Activated naive CD4-positive, alpha-beta T cell treated with anti-CD3 and anti-CD28 coated beads for 36 hours (primary cell): ENCODE data around the gene TMCC2. TPM values are rescaled to one million over a fixed set of nuclear protein-coding genes. Genes with fewer than 3 reads are reported as not detected.
"Not testable (repeated sequence)": the region's sequence is repeated elsewhere in the genome, so short reads cannot be mapped to it uniquely, and the experiment has no call there.

ENCODE experiments used
- CTCF ChIA-PET: fragments of 350-600 bp; sonication (Branson Sonifier 250); formaldehyde crosslinking; loops from one replicate; lab custom pipeline; 2021; ENCODE audit warnings: antibody characterized with exemption; lab: Charles Lee
- DNase-seq: peaks from one replicate; pipeline ENCODE4 v3.0.0-alpha.2; 2020
- H3K27ac Mint-ChIP-seq: one replicate; pipeline ENCODE4 v1.8.0; 2021; ENCODE audit warnings: mild to moderate bottlenecking, mixed read lengths
- H3K27me3 Mint-ChIP-seq: one replicate; pipeline ENCODE4 v1.8.0; 2021; ENCODE audit warnings: low read depth, mixed read lengths
- H3K36me3 Mint-ChIP-seq: one replicate; pipeline ENCODE4 v1.8.0; 2021; ENCODE audit warnings: low read depth, mixed read lengths
- H3K4me1 Mint-ChIP-seq: one replicate; pipeline ENCODE4 v1.8.0; 2021; ENCODE audit warnings: low read depth, mixed read lengths
- H3K4me3 Mint-ChIP-seq: one replicate; pipeline ENCODE4 v1.8.0; 2021; ENCODE audit warnings: mild to moderate bottlenecking, moderate library complexity, mixed read lengths
- H3K9me3 Mint-ChIP-seq: one replicate; pipeline ENCODE4 v1.8.0; 2021; ENCODE audit warnings: mixed read lengths
- intact Hi-C: fragments of 100-400 bp; cut with micrococcal nuclease; formaldehyde crosslinking; loops from one replicate; pipeline ENCODE4 v1.15.1; 2023
- total RNA-seq, 2 experiments: library from RNA; stranded (reverse); gene quantifications; one replicate each; pipeline ENCODE4 v1.2.3, GENCODE V29; 2021

Gene TMCC2
- total RNA-seq, 2 experiments from 2014 or later = 42.5 to 44.8 TPM

GRCh38 chr1:205232127-205232820 is 4.5 kb downstream of the TMCC2 start:
- H3K4me3 Mint-ChIP-seq = peak overlapping the region; percentile 96
- intact Hi-C loops = loop anchor here (10.0 kb wide), 1 partner anchor 817 kb away; the partner anchor contains the start of gene PPP1R15B
- H3K4me1 Mint-ChIP-seq = peaks cover 58% of the 10 kb centered on the region
- peak overlapping the region; percentile 87 for H3K27ac Mint-ChIP-seq
- no peaks in the 10 kb centered on the region for H3K9me3 Mint-ChIP-seq
- H3K27me3 Mint-ChIP-seq = no peaks in the 10 kb centered on the region
- no peak for DNase-seq
- peaks cover 63% of the 10 kb centered on the region for H3K36me3 Mint-ChIP-seq
- CTCF ChIA-PET = interaction anchor here (1.2 to 7.3 kb wide), 3 partner anchors 24 to 93 kb away, joined by 4 to 277 read pairs (median 48); no protein-coding TSS in a partner anchor

- H3K4me1 Mint-ChIP-seq = peaks cover 62% of the 10 kb centered on the region
- DNase-seq = peak; percentile 62
- H3K36me3 Mint-ChIP-seq = peaks cover 63% of the 10 kb centered on the region
- no peaks in the 10 kb centered on the region for H3K27me3 Mint-ChIP-seq
- peak overlapping the region; percentile 87 for H3K27ac Mint-ChIP-seq
- intact Hi-C loops = loop anchor here (1.0 to 10.0 kb wide), 3 partner anchors 12 to 818 kb away; partner anchors contain the start of gene PPP1R15B
- CTCF ChIA-PET = interaction anchor here (1.2 to 7.3 kb wide), 3 partner anchors 24 to 92 kb away, joined by 4 to 277 read pairs (median 48); no protein-coding TSS in a partner anchor
- peak overlapping the region; percentile 96 for H3K4me3 Mint-ChIP-seq
- H3K9me3 Mint-ChIP-seq = no peaks in the 10 kb centered on the region
Observed at GRCh38 chr1:205232945-205233397, 5.2 kb downstream of the TMCC2 start.

- Mint-ChIP-seq H3K4me1 (peaks cover 72% of the 10 kb centered on the region), H3K36me3 (peaks cover 64% of the 10 kb centered on the region), H3K27ac (peak overlapping the region; percentile 87)
- not testable (repeated sequence) for H3K4me3 Mint-ChIP-seq, H3K27me3 Mint-ChIP-seq, DNase-seq, H3K9me3 Mint-ChIP-seq
- CTCF ChIA-PET = interaction anchor here (0.6 to 7.3 kb wide), 4 partner anchors 22 to 102 kb away, joined by 4 to 277 read pairs (median 5); no protein-coding TSS in a partner anchor
- intact Hi-C loops = loop anchor here (1.0 to 10.0 kb wide), 3 partner anchors 11 to 819 kb away; partner anchors contain the start of gene PPP1R15B
Observed at GRCh38 chr1:205233986-205234385, 6.2 kb downstream of the TMCC2 start.

GRCh38 chr1:205235951-205236350 is 8.2 kb downstream of the TMCC2 start:
- Mint-ChIP-seq H3K27ac (peak overlapping the region; percentile 98), H3K27me3 (no peaks in the 10 kb centered on the region), H3K4me3 (no peak overlapping the region), H3K9me3 (no peaks in the 10 kb centered on the region), H3K36me3 (peaks cover 65% of the 10 kb centered on the region), H3K4me1 (peaks cover 84% of the 10 kb centered on the region)
- CTCF ChIA-PET = interaction anchor here (0.6 to 1.9 kb wide), 3 partner anchors 19 to 38 kb away, joined by 3 to 6 read pairs (median 4); no protein-coding TSS in a partner anchor
- intact Hi-C loops = loop anchor here (10.0 kb wide), 1 partner anchor 821 kb away; the partner anchor contains the start of gene PPP1R15B
- DNase-seq = no peak

GRCh38 chr1:205236526-205236925 is 8.8 kb downstream of the TMCC2 start:
- Mint-ChIP-seq H3K4me1 (peaks cover 84% of the 10 kb centered on the region), H3K9me3 (no peaks in the 10 kb centered on the region), H3K27ac (peak overlapping the region; percentile 98), H3K27me3 (no peaks in the 10 kb centered on the region), H3K36me3 (peaks cover 65% of the 10 kb centered on the region), H3K4me3 (no peak overlapping the region)
- DNase-seq = peak; percentile 43
- CTCF ChIA-PET = interaction anchor here (0.6 to 5.2 kb wide), 2 partner anchors 7 to 16 kb away, joined by 3 to 54 read pairs; partner anchors contain the start of gene TMCC2
- intact Hi-C loops = loop anchor here (10.0 kb wide), 1 partner anchor 822 kb away; the partner anchor contains the start of gene PPP1R15B

- DNase-seq = no peak
- H3K4me1 Mint-ChIP-seq = peaks cover 82% of the 10 kb centered on the region
- H3K27ac Mint-ChIP-seq = peak overlapping the region; percentile 98
- H3K27me3 Mint-ChIP-seq = no peaks in the 10 kb centered on the region
- CTCF ChIA-PET = interaction anchor here (0.6 to 5.2 kb wide), 5 partner anchors 8 to 249 kb away, joined by 3 to 54 read pairs (median 6); partner anchors contain the start of gene TMCC2
- peaks cover 62% of the 10 kb centered on the region for H3K36me3 Mint-ChIP-seq
- H3K9me3 Mint-ChIP-seq = no peaks in the 10 kb centered on the region
- intact Hi-C loops = loop anchor here (10.0 kb wide), 1 partner anchor 822 kb away; the partner anchor contains the start of gene PPP1R15B
- H3K4me3 Mint-ChIP-seq = peak overlapping the region; percentile 48
Observed at GRCh38 chr1:205236951-205237475, 9.3 kb downstream of the TMCC2 start.

- peak; percentile 92 for DNase-seq
- no peaks in the 10 kb centered on the region for H3K9me3 Mint-ChIP-seq
- intact Hi-C loops = loop anchor here (1.0 to 10.0 kb wide), 7 partner anchors 8 to 823 kb away; partner anchors contain the start of genes NUAK2 and PPP1R15B
- H3K27me3 Mint-ChIP-seq = no peaks in the 10 kb centered on the region
- peaks cover 56% of the 10 kb centered on the region for H3K36me3 Mint-ChIP-seq
- peaks cover 77% of the 10 kb centered on the region for H3K4me1 Mint-ChIP-seq
- H3K27ac Mint-ChIP-seq = peak overlapping the region; percentile 98
- CTCF ChIA-PET = interaction anchor here (1.0 to 5.2 kb wide), 6 partner anchors 8 to 248 kb away, joined by 3 to 54 read pairs (median 6); partner anchors contain the start of gene TMCC2
- H3K4me3 Mint-ChIP-seq = peak overlapping the region; percentile 44
Observed at GRCh38 chr1:205237526-205238484, 10.1 kb downstream of the TMCC2 start.

GRCh38 chr1:205239078-205239477 is 11.3 kb downstream of the TMCC2 start:
- Mint-ChIP-seq H3K9me3 (no peaks in the 10 kb centered on the region), H3K4me3 (peak overlapping the region; percentile 3), H3K36me3 (peaks cover 47% of the 10 kb centered on the region), H3K27me3 (no peaks in the 10 kb centered on the region), H3K4me1 (peaks cover 64% of the 10 kb centered on the region), H3K27ac (peak overlapping the region; percentile 98)
- intact Hi-C loops = loop anchor here (2.0 to 10.0 kb wide), 2 partner anchors 82 to 824 kb away; partner anchors contain the start of genes NUAK2 and PPP1R15B
- CTCF ChIA-PET = interaction anchor here (1.2 to 5.2 kb wide), 6 partner anchors 10 to 98 kb away, joined by 3 to 54 read pairs (median 5); partner anchors contain the start of gene TMCC2
- no peak for DNase-seq

GRCh38 chr1:205240118-205240517 is 12.4 kb downstream of the TMCC2 start:
- no peaks in the 10 kb centered on the region for H3K9me3 Mint-ChIP-seq
- H3K27ac Mint-ChIP-seq = peak overlapping the region; percentile 98
- H3K27me3 Mint-ChIP-seq = no peaks in the 10 kb centered on the region
- H3K4me3 Mint-ChIP-seq = no peak overlapping the region
- H3K36me3 Mint-ChIP-seq = peaks cover 44% of the 10 kb centered on the region
- intact Hi-C loops = no loop called here
- DNase-seq = no peak
- peaks cover 55% of the 10 kb centered on the region for H3K4me1 Mint-ChIP-seq
- CTCF ChIA-PET = interaction anchor here (1.2 to 5.2 kb wide), 4 partner anchors 11 to 48 kb away, joined by 3 to 54 read pairs (median 15); partner anchors contain the start of gene TMCC2

GRCh38 chr1:205240569-205240968 is 12.8 kb downstream of the TMCC2 start:
- H3K27ac Mint-ChIP-seq = no peak overlapping the region
- CTCF ChIA-PET = interaction anchor here (1.2 to 5.2 kb wide), 3 partner anchors 11 to 15 kb away, joined by 4 to 54 read pairs (median 26); partner anchors contain the start of gene TMCC2
- intact Hi-C loops = no loop called here
- no peak overlapping the region for H3K4me3 Mint-ChIP-seq
- H3K9me3 Mint-ChIP-seq = no peaks in the 10 kb centered on the region
- peaks cover 50% of the 10 kb centered on the region for H3K4me1 Mint-ChIP-seq
- H3K36me3 Mint-ChIP-seq = peaks cover 40% of the 10 kb centered on the region
- no peak for DNase-seq
- H3K27me3 Mint-ChIP-seq = no peaks in the 10 kb centered on the region
